Common myeloid progenitor, CD34-positive (primary cell): Measurements from ENCODE around the gene DHRS3.
"Not testable (repeated sequence)": the region's sequence is repeated elsewhere in the genome, so short reads cannot be mapped to it uniquely, and the experiment has no call there.

Experiments used
- CTCF ChIA-PET: fragments of 350-600 bp; sonication (Branson Sonifier 250); formaldehyde crosslinking; loops from one replicate; lab custom pipeline; 2021; ENCODE audit warnings: antibody characterized with exemption; lab: Charles Lee
- POLR2A ChIA-PET: fragments of 350-600 bp; sonication (Branson Sonifier 250); formaldehyde crosslinking; loops from one replicate; lab custom pipeline; 2021; ENCODE audit warnings: antibody characterized with exemption; lab: Charles Lee
- DNase-seq, 3 donors: peaks; one replicate each; pipeline versions ENCODE4 v3.0.0 to v3.0.0-alpha.2; 2013
- H3K27ac ChIP-seq, 2 experiments: 1 replicate in 1 of 2; 2 replicates in 1 of 2; pipeline ENCODE4 v1.7.0; 2013; ENCODE audit warnings: inconsistent platforms in 2 of 2, low read length in 2 of 2, mild to moderate bottlenecking in 2 of 2, low read depth in 1 of 2, moderate library complexity in 1 of 2; ENCODE audit not compliant: severe bottlenecking in 2 of 2, insufficient read depth in 1 of 2, poor library complexity in 1 of 2
- H3K27me3 ChIP-seq, 5 experiments: replicated peaks in 2 of 5; 1 replicate in 3 of 5; 2 replicates in 2 of 5; pipeline versions ENCODE4 v1.6.1 to v1.7.0; 2013; ENCODE audit warnings: low read length in 4 of 5, mild to moderate bottlenecking in 2 of 5, moderate library complexity in 2 of 5, inconsistent platforms in 1 of 5; ENCODE audit not compliant: insufficient read depth in 5 of 5, control insufficient read depth in 4 of 5
- H3K36me3 ChIP-seq, 4 experiments: 1 replicate in 2 of 4; 2 replicates in 2 of 4; pipeline versions ENCODE4 v1.6.1 to v1.7.0; 2013; ENCODE audit warnings: low read length in 3 of 4, control low read depth in 1 of 4, mild to moderate bottlenecking in 1 of 4; ENCODE audit not compliant: control insufficient read depth in 4 of 4, insufficient read depth in 4 of 4
- H3K4me1 ChIP-seq, 4 experiments: 1 replicate in 3 of 4; 2 replicates in 1 of 4; pipeline versions ENCODE4 v1.6.1 to v1.7.1; 2013; ENCODE audit warnings: low read length in 3 of 4, mild to moderate bottlenecking in 3 of 4, control low read depth in 1 of 4, inconsistent platforms in 1 of 4, moderate library complexity in 1 of 4; ENCODE audit not compliant: control insufficient read depth in 4 of 4, insufficient read depth in 4 of 4; ENCODE audit errors: control extremely low read depth in 1 of 4
- H3K4me3 ChIP-seq, 7 experiments: 1 replicate in 4 of 7; 2 replicates in 3 of 7; pipeline versions ENCODE4 v1.5.1 to v1.7.0; 2013; ENCODE audit warnings: mild to moderate bottlenecking in 7 of 7, low read length in 6 of 7, moderate library complexity in 6 of 7, inconsistent platforms in 2 of 7, low read depth in 2 of 7, control low read depth in 1 of 7; ENCODE audit not compliant: insufficient read depth in 4 of 7, control insufficient read depth in 1 of 7; ENCODE audit errors: extremely low read depth in 1 of 7
- H3K9me3 ChIP-seq, 5 experiments: 1 replicate in 4 of 5; 2 replicates in 1 of 5; pipeline versions ENCODE4 v1.6.1 to v1.7.1; 2013; ENCODE audit warnings: low read length in 4 of 5, mild to moderate bottlenecking in 2 of 5, inconsistent platforms in 1 of 5, low read depth in 1 of 5, moderate library complexity in 1 of 5; ENCODE audit not compliant: control insufficient read depth in 4 of 5, insufficient read depth in 2 of 5; ENCODE audit errors: control extremely low read depth in 1 of 5
- WGBS: methylation state at CpG from one replicate; pipeline ENCODE4 v1.1.5; 2013; ENCODE audit not compliant: insufficient coverage; 5-methylcytosine and 5-hydroxymethylcytosine counted together

Gene DHRS3

GRCh38 chr1:12648741-12649140 is 30.7 kb upstream of the DHRS3 start:
- WGBS = 60% methylated on average over 2 of the region's 7 CpGs
- no peaks in the 10 kb centered on the region for H3K4me1 ChIP-seq
- no peaks in the 10 kb centered on the region for H3K36me3 ChIP-seq
- no peak for DNase-seq
- no peak overlapping the region for H3K27ac ChIP-seq
- ChIA-PET CTCF (interaction anchor here (1.5 to 3.3 kb wide), 2 partner anchors 10 to 334 kb away, joined by 5 to 21 read pairs; no protein-coding TSS in a partner anchor), POLR2A (no interaction called here)
- peaks cover 0 to 7% (median 0%) of the 10 kb centered on the region in 5 experiments for H3K27me3 ChIP-seq
- H3K4me3 ChIP-seq = no peak overlapping the region
- no peaks in the 10 kb centered on the region for H3K9me3 ChIP-seq

- H3K4me1 ChIP-seq, H3K27me3 ChIP-seq, DNase-seq, POLR2A ChIA-PET, H3K27ac ChIP-seq, H3K36me3 ChIP-seq, H3K4me3 ChIP-seq: not testable (repeated sequence)
- CTCF ChIA-PET = interaction anchor here (1.1 kb wide), 1 partner anchor 13 kb away, joined by 5 read pairs; no protein-coding TSS in a partner anchor
- WGBS = 94% methylated on average over 7 of the region's 9 CpGs
- H3K9me3 ChIP-seq = peaks cover 0 to 14% (median 4%) of the 10 kb centered on the region in 5 experiments
Observed at GRCh38 chr1:12645401-12645800, 27.4 kb upstream of the DHRS3 start.

GRCh38 chr1:12644829-12645228 is 26.8 kb upstream of the DHRS3 start:
- 87% methylated on average over 2 of the region's 2 CpGs for WGBS
- H3K9me3 ChIP-seq = peaks cover 0 to 19% (median 8%) of the 10 kb centered on the region in 5 experiments
- H3K27me3 ChIP-seq = peaks cover 0 to 4% (median 0%) of the 10 kb centered on the region in 5 experiments
- ChIA-PET CTCF (no interaction called here), POLR2A (no interaction called here)
- no peak for DNase-seq
- H3K4me1 ChIP-seq = no peaks in the 10 kb centered on the region
- H3K27ac ChIP-seq = no peak overlapping the region
- no peaks in the 10 kb centered on the region for H3K36me3 ChIP-seq
- no peak overlapping the region for H3K4me3 ChIP-seq

- Histone ChIP-seq H3K27ac (no peak overlapping the region), H3K4me3 (no peak overlapping the region), H3K36me3 (no peaks in the 10 kb centered on the region), H3K27me3 (peaks cover 0 to 4% (median 0%) of the 10 kb centered on the region in 5 experiments), H3K4me1 (no peaks in the 10 kb centered on the region), H3K9me3 (peaks cover 0 to 25% (median 12%) of the 10 kb centered on the region in 5 experiments)
- WGBS = 73% methylated on average over 1 of the region's 2 CpGs
- POLR2A ChIA-PET = no interaction called here
- no peak for DNase-seq
- CTCF ChIA-PET = interaction anchor here (1.0 kb wide), 1 partner anchor 140 kb away, joined by 3 read pairs; no protein-coding TSS in a partner anchor
Observed at GRCh38 chr1:12644237-12644636, 26.2 kb upstream of the DHRS3 start.

GRCh38 chr1:12643785-12644184 is 25.8 kb upstream of the DHRS3 start, which contains the start of gene AADACL4:
Gene AADACL4, plus strand, starts transcription at chr1:12644085. Its CDS starts 462 bp downstream, at chr1:12644547.
- POLR2A ChIA-PET = no interaction called here
- CTCF ChIA-PET = interaction anchor here (1.0 kb wide), 1 partner anchor 140 kb away, joined by 3 read pairs; no protein-coding TSS in a partner anchor

GRCh38 chr1:12643079-12643478 is 25.1 kb upstream of the DHRS3 start:
- CTCF ChIA-PET = no interaction called here
- WGBS = 100% methylated on average over 1 of the region's 2 CpGs
- Histone ChIP-seq H3K4me1 (no peaks in the 10 kb centered on the region), H3K9me3 (peaks cover 0 to 32% (median 15%) of the 10 kb centered on the region in 5 experiments), H3K4me3 (no peak overlapping the region), H3K27ac (no peak overlapping the region), H3K36me3 (no peaks in the 10 kb centered on the region), H3K27me3 (peaks cover 0 to 2% (median 0%) of the 10 kb centered on the region in 5 experiments)
- POLR2A ChIA-PET = no interaction called here
- no peak for DNase-seq

More at GRCh38 chr1:12643785-12644184, 25.8 kb upstream of the DHRS3 start, which contains the start of gene AADACL4:
- Histone ChIP-seq H3K9me3 (peaks cover 0 to 29% (median 15%) of the 10 kb centered on the region in 5 experiments), H3K27me3 (peaks cover 0 to 2% (median 0%) of the 10 kb centered on the region in 5 experiments), H3K27ac (no peak within 1 kb of the TSS), H3K4me1 (no peaks in the 10 kb centered on the region), H3K4me3 (no peak within 1 kb of the TSS), H3K36me3 (no peaks in the 10 kb centered on the region)
- peak in 1 of 3 donors; percentile 11 for DNase-seq
- WGBS = 94% methylated on average over 7 of the region's 7 CpGs

- Histone ChIP-seq H3K4me1 (no peaks in the 10 kb centered on the region), H3K9me3 (peaks cover 0 to 36% (median 15%) of the 10 kb centered on the region in 5 experiments), H3K36me3 (no peaks in the 10 kb centered on the region), H3K4me3 (no peak overlapping the region), H3K27ac (no peak overlapping the region), H3K27me3 (peaks cover 0 to 2% (median 0%) of the 10 kb centered on the region in 5 experiments)
- ChIA-PET CTCF (interaction anchor here (1.9 kb wide), 1 partner anchor 18 kb away, joined by 6 read pairs; no protein-coding TSS in a partner anchor), POLR2A (no interaction called here)
- DNase-seq = no peak
Observed at GRCh38 chr1:12640958-12641272, 22.9 kb upstream of the DHRS3 start.
